ENCODE results near the gene SENP8.

- TF ChIP-seq REST (IDR thresholded peaks at IDR 0.05; ENCODE audit: low read depth) = no peak
- no peak for TF ChIP-seq TAF1 (IDR thresholded peaks at IDR 0.05; ENCODE audit: low read depth)
- TF ChIP-seq EP300 (IDR thresholded peaks at IDR 0.05; ENCODE audit: borderline replicate concordance) = no peak
- no peak for TF ChIP-seq YY1 (IDR thresholded peaks at IDR 0.05; ENCODE audit: low read depth)
- TF ChIP-seq TCF12 (IDR thresholded peaks at IDR 0.05; ENCODE audit: low read depth) = no peak
- no peak for TF ChIP-seq FOXM1 (IDR thresholded peaks at IDR 0.05; ENCODE audit: borderline replicate concordance, low read depth)
- TF ChIP-seq RAD21 (IDR thresholded peaks at IDR 0.05; ENCODE audit: low read depth) = no peak
- TF ChIP-seq CEBPB (IDR thresholded peaks at IDR 0.05) = no peak
- TF ChIP-seq MAX (IDR thresholded peaks at IDR 0.05) = no peak
Measured at GRCh38 chr15:72140088-72140487, 21.9 kb downstream of the SENP8 start.

Measured in Ishikawa (cell line).